ENCODE results near the gene WASF2. TPM values are rescaled to one million over a fixed set of nuclear protein-coding genes. Genes with fewer than 3 reads are reported as not detected.

WASF2 gene
- total RNA-seq, 1 experiment from 2014 or later, result 104 TPM

- Mint-ChIP-seq H3K4me1 (peaks cover 70% of the 10 kb centered on the region), H3K9me3 (no peaks in the 10 kb centered on the region), H3K27ac (peak overlapping the region; percentile 85), H3K27me3 (ENCODE audit: low read depth) (no peaks in the 10 kb centered on the region; the same call in 1 of the 2 replicates), H3K36me3 (no peaks in the 10 kb centered on the region), H3K4me3 (peak overlapping the region; percentile 55)
- TF ChIP-seq CREM (CRISPR knock-in tag; IDR thresholded peaks at IDR 0.05) (no peak; the same call in 1 of the 2 replicates), SP1 (CRISPR knock-in tag; conservative IDR thresholded peaks at IDR 0.05) (0 out of 2 replicates have a peak, but pooled peaks have one; percentile 24), ZBTB43 (CRISPR knock-in tag; IDR thresholded peaks at IDR 0.05) (0 out of 2 replicates have a peak, but pooled peaks have one; percentile 22), FOXP1 (CRISPR knock-in tag; IDR thresholded peaks at IDR 0.05; ENCODE audit: borderline replicate concordance) (0 out of 2 replicates have a peak, but pooled peaks have one; percentile 4), MAX (CRISPR knock-in tag; IDR thresholded peaks at IDR 0.05) (peak; percentile 49; the same call in 1 of the 2 replicates)
- DNase-seq (ENCODE audit: low spot score) (peak; percentile 79), ATAC-seq (peak; percentile 50)
- CTCF ChIA-PET, result interaction anchor here (0.7 to 3.7 kb wide), 16 partner anchors 14 to 146 kb away, joined by 3 to 20 read pairs (median 4); partner anchors contain the start of genes IFI6 and WASF2
- POLR2A ChIA-PET, result interaction anchor here (1.5 kb wide), 1 partner anchor 31 kb away, joined by 7 read pairs; no protein-coding TSS in a partner anchor
These were observed 35.6 kb upstream of the WASF2 start for GRCh38 chr1:27525296-27526272.

- Mint-ChIP-seq H3K27me3 (ENCODE audit: low read depth) (no peaks in the 10 kb centered on the region), H3K4me1 (peaks cover 71% of the 10 kb centered on the region)
These were observed 33.5 kb upstream of the WASF2 start for GRCh38 chr1:27523337-27524020.

More at GRCh38 chr1:27523337-27524020, 33.5 kb upstream of the WASF2 start:
- DNase-seq (ENCODE audit: low spot score), result no peak
- no peaks in the 10 kb centered on the region for H3K36me3 Mint-ChIP-seq
- TF ChIP-seq ZNF671 (CRISPR knock-in tag; IDR thresholded peaks at IDR 0.05) (no peak), ZMAT4 (CRISPR knock-in tag; IDR thresholded peaks at IDR 0.05) (no peak), GRHL2 (CRISPR knock-in tag; IDR thresholded peaks at IDR 0.05; ENCODE audit: insufficient replicate concordance, severe bottlenecking) (no peak), CREB1 (CRISPR knock-in tag; IDR thresholded peaks at IDR 0.05) (no peak), STAT6 (CRISPR knock-in tag; conservative IDR thresholded peaks at IDR 0.05; ENCODE audit: low read depth) (no peak), SP1 (CRISPR knock-in tag; conservative IDR thresholded peaks at IDR 0.05) (no peak)
- ChIA-PET CTCF (interaction anchor here (0.6 to 3.2 kb wide), 30 partner anchors 9 to 222 kb away, joined by 3 to 41 read pairs (median 5); partner anchors contain the start of genes AHDC1 and WASF2), POLR2A (interaction anchor here (0.7 to 1.2 kb wide), 3 partner anchors 32 to 52 kb away, joined by 3 to 5 read pairs (median 3); no protein-coding TSS in a partner anchor)
- H3K4me3 Mint-ChIP-seq, result no peak overlapping the region
- H3K27ac Mint-ChIP-seq, result peak overlapping the region; percentile 81; the same call in 1 of the 2 replicates
- ATAC-seq, result no peak
- H3K9me3 Mint-ChIP-seq, result no peaks in the 10 kb centered on the region

Measured in WTC11 (cell line).